Testis (tissue), 2 donors: ENCODE results near the gene SLC12A9.

ENCODE experiments used
- POLR2A ChIP-seq: fragments of 450-650 bp; IDR thresholded peaks from one replicate; pipeline ENCODE4 v1.6.1; 2017; ENCODE audit warnings: antibody characterized with exemption, mild to moderate bottlenecking, moderate library complexity
- TF ChIP-seq, protein P1 (sequence below), 3 experiments: fragments of 450-650 bp in 2 of 3; fragments of 200-600 bp in 1 of 3; sonication (generic) in 1 of 3; IDR thresholded peaks; one replicate each; pipeline ENCODE4 v1.5.1; 2016 to 2019; ENCODE audit warnings: antibody characterized with exemption in 3 of 3, mild to moderate bottlenecking in 2 of 3, moderate library complexity in 1 of 3

- TF ChIP-seq, protein P1, sequence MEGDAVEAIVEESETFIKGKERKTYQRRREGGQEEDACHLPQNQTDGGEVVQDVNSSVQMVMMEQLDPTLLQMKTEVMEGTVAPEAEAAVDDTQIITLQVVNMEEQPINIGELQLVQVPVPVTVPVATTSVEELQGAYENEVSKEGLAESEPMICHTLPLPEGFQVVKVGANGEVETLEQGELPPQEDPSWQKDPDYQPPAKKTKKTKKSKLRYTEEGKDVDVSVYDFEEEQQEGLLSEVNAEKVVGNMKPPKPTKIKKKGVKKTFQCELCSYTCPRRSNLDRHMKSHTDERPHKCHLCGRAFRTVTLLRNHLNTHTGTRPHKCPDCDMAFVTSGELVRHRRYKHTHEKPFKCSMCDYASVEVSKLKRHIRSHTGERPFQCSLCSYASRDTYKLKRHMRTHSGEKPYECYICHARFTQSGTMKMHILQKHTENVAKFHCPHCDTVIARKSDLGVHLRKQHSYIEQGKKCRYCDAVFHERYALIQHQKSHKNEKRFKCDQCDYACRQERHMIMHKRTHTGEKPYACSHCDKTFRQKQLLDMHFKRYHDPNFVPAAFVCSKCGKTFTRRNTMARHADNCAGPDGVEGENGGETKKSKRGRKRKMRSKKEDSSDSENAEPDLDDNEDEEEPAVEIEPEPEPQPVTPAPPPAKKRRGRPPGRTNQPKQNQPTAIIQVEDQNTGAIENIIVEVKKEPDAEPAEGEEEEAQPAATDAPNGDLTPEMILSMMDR (IDR thresholded peaks at IDR 0.05) = peak in 1 of 3 experiments; percentile 22
- TF ChIP-seq POLR2A = no peak
Measured at GRCh38 chr7:100827330-100828226, 24.9 kb upstream of the SLC12A9 start, which contains the start of gene EPHB4.
